ENCODE measurements around the gene RPTOR.

RPTOR gene

DNA sequence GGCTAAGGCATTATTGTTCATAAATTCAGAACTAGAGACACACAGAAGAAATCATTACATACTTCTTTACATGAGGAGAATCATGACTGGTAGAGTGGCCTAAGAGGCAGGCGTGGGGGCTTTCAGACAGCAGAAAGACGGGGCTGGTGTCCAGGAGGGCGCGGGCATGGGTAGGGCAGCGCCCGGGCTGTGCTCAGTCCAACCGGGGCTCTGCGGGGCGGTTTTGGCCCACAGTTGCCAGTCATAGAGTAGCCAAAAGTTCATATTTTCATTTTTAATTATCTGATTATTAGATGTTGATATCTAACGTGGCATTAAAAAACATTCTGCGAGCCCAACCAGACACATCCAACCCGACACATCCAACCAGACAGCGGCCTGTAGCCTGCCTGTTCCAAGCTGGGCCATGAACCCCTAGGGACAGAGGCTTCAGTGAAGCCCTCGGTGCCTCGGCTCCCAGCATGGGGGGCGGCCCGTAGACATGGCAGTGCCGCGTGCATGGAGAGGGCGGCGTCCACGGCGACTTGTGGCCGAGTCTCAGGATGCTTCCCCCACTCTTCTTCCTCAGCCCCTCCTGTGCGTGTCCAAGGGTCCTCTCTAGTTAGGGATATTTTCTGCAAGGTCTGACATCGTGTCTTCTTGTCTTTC, 284.7 kb downstream of the RPTOR start:
- Histone ChIP-seq H3K27ac (peak overlapping the region; percentile 69), H3K4me3 (no peak overlapping the region), H3K36me3 (ENCODE audit: insufficient read depth, low read length) (no peaks in the 10 kb centered on the region), H3K9ac (ENCODE audit: insufficient read length) (no peak overlapping the region), H3K9me3 (ENCODE audit: low read depth, low read length) (no peaks in the 10 kb centered on the region)
- DNase-seq (ENCODE audit: low read depth, low spot score) = no peak
- no peak for TF ChIP-seq EZH2 (IDR thresholded peaks at IDR 0.05)

GRCh38 chr17:80830020-80830780, 285.6 kb downstream of the RPTOR start:
- no peak overlapping the region for H3K9ac ChIP-seq (ENCODE audit: insufficient read length)
- DNase-seq (ENCODE audit: low read depth, low spot score) = no peak
- peak overlapping the region; percentile 37; the same call in 1 of the 2 replicates for H3K27ac ChIP-seq
- H3K9me3 ChIP-seq (ENCODE audit: low read depth, low read length) = no peaks in the 10 kb centered on the region
- no peaks in the 10 kb centered on the region for H3K36me3 ChIP-seq (ENCODE audit: insufficient read depth, low read length)
- TF ChIP-seq POLR2AphosphoS5 (IDR thresholded peaks at IDR 0.05; ENCODE audit: borderline replicate concordance, low read depth, low read length) (no peak), EZH2 (IDR thresholded peaks at IDR 0.05) (no peak), FOXP2 (optimal IDR thresholded peaks at IDR 0.05; ENCODE audit: control extremely low read depth, extremely low read length, insufficient read depth) (no peak)
- no peak overlapping the region for H3K4me3 ChIP-seq

GRCh38 chr17:80831491-80831890, 286.9 kb downstream of the RPTOR start:
- H3K9ac ChIP-seq (ENCODE audit: insufficient read length) = no peak overlapping the region
- no peak for TF ChIP-seq POLR2AphosphoS5 (IDR thresholded peaks at IDR 0.05; ENCODE audit: borderline replicate concordance, low read depth, low read length)
- H3K36me3 ChIP-seq (ENCODE audit: insufficient read depth, low read length) = no peaks in the 10 kb centered on the region
- H3K27ac ChIP-seq = no peak overlapping the region
- no peak for DNase-seq (ENCODE audit: low read depth, low spot score)
- no peaks in the 10 kb centered on the region for H3K9me3 ChIP-seq (ENCODE audit: low read depth, low read length)
- no peak overlapping the region for H3K4me3 ChIP-seq

DNA sequence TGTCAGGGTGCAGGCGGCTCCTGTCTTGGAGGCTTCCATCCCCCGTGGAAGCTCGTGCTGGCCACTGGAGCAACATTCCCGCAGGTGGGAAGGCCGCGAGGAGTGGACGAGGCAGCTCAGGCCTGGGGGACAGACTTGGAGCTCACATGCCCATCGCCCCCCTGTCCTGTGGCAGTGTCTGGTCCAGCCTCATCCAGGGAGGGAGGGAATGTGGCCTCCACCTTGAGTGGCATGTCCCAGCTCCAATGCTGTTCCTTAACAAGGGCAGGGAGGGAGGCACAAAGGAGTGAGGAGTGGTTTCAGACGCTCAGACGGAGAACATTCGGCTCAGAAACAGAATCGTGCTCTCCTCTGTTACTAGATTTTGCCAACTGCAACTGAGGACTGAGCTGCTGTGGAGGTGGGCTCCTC, 287.6 kb downstream of the RPTOR start:
- no peaks in the 10 kb centered on the region for H3K36me3 ChIP-seq (ENCODE audit: insufficient read depth, low read length)
- DNase-seq (ENCODE audit: low read depth, low spot score) = no peak
- H3K27ac ChIP-seq = peak overlapping the region; percentile 91
- H3K9me3 ChIP-seq (ENCODE audit: low read depth, low read length) = no peaks in the 10 kb centered on the region
- peak overlapping the region; percentile 73; the same call in 1 of the 2 replicates for H3K4me3 ChIP-seq
- TF ChIP-seq EZH2 (IDR thresholded peaks at IDR 0.05) = no peak
- TF ChIP-seq POLR2AphosphoS5 (IDR thresholded peaks at IDR 0.05; ENCODE audit: borderline replicate concordance, low read depth, low read length) = no peak
- no peak for TF ChIP-seq FOXP2 (optimal IDR thresholded peaks at IDR 0.05; ENCODE audit: control extremely low read depth, extremely low read length, insufficient read depth)
- no peak overlapping the region for H3K9ac ChIP-seq (ENCODE audit: insufficient read length)

DNA sequence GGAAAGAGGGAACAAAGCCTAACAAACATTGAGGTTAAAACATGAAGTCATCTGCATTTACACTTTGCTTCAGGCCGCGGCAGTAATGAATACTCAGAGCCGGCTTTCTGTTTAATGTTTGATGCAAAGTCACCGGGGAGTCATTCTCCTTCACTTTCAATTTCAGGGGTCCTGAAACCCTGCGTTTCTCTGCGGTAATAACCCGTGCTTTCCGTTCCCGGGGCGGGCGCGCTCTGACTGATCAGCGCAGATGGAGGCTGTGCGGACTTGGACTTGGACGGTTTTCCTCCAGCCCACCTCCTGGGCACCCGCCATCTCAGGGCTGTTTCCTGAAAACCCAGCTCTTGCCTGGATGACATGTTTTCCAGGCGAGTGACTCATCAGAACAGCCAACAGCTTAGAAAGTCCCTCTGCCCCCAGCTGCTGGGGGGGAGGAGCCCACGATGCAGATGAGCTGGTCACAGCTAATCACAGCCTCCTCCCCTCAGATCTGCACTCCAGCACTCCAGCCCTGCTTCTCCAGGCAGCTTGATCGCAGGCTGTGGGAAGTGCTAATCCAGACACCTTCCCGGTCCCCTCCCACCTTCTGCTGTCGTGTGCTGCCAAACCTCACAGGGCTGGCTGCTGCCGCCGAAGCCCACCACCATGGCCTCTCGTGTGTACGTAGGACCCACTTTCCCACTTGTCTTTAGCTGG, 288.4 kb downstream of the RPTOR start:
- DNase-seq (ENCODE audit: low read depth, low spot score) = peak; percentile 35
- Histone ChIP-seq H3K36me3 (ENCODE audit: insufficient read depth, low read length) (no peaks in the 10 kb centered on the region), H3K4me3 (peak overlapping the region; percentile 73), H3K9ac (ENCODE audit: insufficient read length) (peak overlapping the region; percentile 66), H3K27ac (peak overlapping the region; percentile 91), H3K9me3 (ENCODE audit: low read depth, low read length) (no peaks in the 10 kb centered on the region)
- TF ChIP-seq EZH2 (IDR thresholded peaks at IDR 0.05) = no peak
- no peak for TF ChIP-seq FOXP2 (optimal IDR thresholded peaks at IDR 0.05; ENCODE audit: control extremely low read depth, extremely low read length, insufficient read depth)
- no peak for TF ChIP-seq POLR2AphosphoS5 (IDR thresholded peaks at IDR 0.05; ENCODE audit: borderline replicate concordance, low read depth, low read length)

- H3K9ac ChIP-seq (ENCODE audit: insufficient read length) = no peak overlapping the region
- H3K27ac ChIP-seq = peak overlapping the region; percentile 91; the same call in 1 of the 2 replicates
- DNase-seq (ENCODE audit: low read depth, low spot score) = no peak
- TF ChIP-seq POLR2AphosphoS5 (IDR thresholded peaks at IDR 0.05; ENCODE audit: borderline replicate concordance, low read depth, low read length) (no peak), EZH2 (IDR thresholded peaks at IDR 0.05) (no peak), FOXP2 (optimal IDR thresholded peaks at IDR 0.05; ENCODE audit: control extremely low read depth, extremely low read length, insufficient read depth) (no peak)
- H3K4me3 ChIP-seq = peak overlapping the region; percentile 73
- H3K36me3 ChIP-seq (ENCODE audit: insufficient read depth, low read length) = no peaks in the 10 kb centered on the region
- no peaks in the 10 kb centered on the region for H3K9me3 ChIP-seq (ENCODE audit: low read depth, low read length)
Observed at GRCh38 chr17:80833952-80834892, 289.6 kb downstream of the RPTOR start.

- Histone ChIP-seq H3K4me3 (no peak overlapping the region), H3K36me3 (ENCODE audit: insufficient read depth, low read length) (no peaks in the 10 kb centered on the region; the same call in 1 of the 2 replicates), H3K9ac (ENCODE audit: insufficient read length) (no peak overlapping the region), H3K27ac (no peak overlapping the region), H3K9me3 (ENCODE audit: low read depth, low read length) (no peaks in the 10 kb centered on the region)
- TF ChIP-seq POLR2AphosphoS5 (IDR thresholded peaks at IDR 0.05; ENCODE audit: borderline replicate concordance, low read depth, low read length) (no peak), EZH2 (IDR thresholded peaks at IDR 0.05) (no peak), FOXP2 (optimal IDR thresholded peaks at IDR 0.05; ENCODE audit: control extremely low read depth, extremely low read length, insufficient read depth) (no peak)
- DNase-seq (ENCODE audit: low read depth, low spot score) = no peak
Observed at GRCh38 chr17:80834893-80835275, 290.2 kb downstream of the RPTOR start.
